HG03066 (cell line): ENCODE measurements around the gene ADAMTS7.
"Not testable (repeated sequence)": the region's sequence is repeated elsewhere in the genome, so short reads cannot be mapped to it uniquely, and the experiment has no call there.

Experiments
- ATAC-seq: cut with Tn5 transposase; IDR thresholded peaks from one replicate; pipeline ENCODE4 v1.9.1; 2021; ENCODE audit warnings: low read depth; ENCODE audit not compliant: unreplicated experiment

The ADAMTS7 gene

DNA sequence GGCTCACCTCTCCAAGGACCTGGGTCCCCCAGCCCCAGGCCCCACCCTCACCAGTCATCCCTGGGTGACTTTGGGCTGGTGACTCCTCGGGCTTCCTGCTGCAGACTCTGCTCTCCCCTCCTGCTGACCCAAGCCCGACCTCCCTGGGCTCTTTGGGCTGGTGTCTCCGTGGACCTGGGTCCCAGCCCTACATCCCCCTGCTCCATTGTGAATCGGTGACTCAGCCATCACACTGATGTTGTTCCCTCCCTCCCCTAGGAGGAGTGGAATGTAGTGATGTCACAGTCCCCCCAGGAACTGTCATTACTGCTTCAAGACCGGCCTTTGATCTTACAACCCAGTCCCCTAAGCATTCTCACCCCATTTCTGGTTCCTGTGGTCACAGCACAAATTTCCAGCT, 83.7 kb downstream of the ADAMTS7 start:
- ATAC-seq: no peak

DNA sequence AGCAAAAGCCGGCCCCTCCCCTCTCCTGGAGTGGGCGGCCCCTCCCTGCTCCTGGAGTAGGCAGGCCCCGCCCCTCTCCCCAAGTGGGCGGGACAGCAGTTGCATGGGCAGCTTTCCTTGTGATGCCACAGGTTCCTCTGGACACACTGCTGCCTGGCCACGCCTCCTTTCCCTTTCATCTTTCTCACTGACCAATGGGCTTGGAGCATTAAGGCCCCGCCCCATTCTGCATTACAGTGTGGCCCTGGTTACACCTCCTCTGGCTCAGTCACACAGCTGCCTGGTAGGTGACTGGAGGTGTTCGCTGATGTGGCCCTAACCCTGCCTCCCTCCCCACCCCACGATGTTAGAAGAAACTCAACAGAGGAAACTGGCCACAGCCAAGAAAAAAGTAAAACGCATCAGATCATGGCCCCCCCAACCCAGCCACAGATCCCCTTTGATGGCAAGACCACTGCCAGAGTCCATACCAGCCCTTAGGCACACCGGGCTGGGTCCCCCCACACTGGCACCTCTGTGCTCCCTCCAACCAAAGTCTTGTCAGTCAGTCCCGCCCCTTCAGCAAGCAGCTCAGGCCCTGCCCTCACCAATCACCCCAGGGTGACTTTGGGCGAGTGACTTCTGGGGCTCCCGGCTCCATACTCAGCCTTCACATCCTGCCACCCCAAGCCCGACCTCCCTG, 84.3 kb downstream of the ADAMTS7 start:
- ATAC-seq: no peak

DNA sequence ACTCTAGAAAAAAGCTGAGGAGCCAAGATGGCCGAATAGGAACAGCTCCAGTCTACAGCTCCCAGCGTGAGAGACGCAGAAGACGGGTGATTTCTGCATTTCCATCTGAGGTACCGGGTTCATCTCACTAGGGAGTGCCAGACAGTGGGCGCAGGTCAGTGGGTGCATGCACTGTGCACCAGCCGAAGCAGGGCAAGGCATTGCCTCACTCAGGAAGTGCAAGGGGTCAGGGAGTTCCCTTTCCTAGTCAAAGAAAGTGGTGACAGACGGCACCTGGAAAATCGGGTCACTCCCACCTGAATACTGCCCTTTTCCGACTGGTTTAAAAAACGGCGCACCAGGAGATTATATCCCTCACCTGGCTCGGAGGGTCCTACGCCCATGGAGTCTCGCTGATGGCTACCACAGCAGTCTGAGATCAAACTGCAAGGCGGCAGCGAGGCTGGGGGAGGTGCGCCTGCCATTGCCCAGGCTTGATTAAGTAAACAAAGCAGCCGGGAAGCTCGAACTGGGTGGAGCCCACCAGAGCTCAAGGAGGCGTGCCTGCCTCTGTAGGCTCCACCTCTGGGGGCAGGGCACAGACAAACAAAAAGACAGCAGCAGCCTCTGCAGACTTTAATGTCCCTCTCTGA, 91.3 kb downstream of the ADAMTS7 start:
- not testable (repeated sequence) for ATAC-seq

DNA sequence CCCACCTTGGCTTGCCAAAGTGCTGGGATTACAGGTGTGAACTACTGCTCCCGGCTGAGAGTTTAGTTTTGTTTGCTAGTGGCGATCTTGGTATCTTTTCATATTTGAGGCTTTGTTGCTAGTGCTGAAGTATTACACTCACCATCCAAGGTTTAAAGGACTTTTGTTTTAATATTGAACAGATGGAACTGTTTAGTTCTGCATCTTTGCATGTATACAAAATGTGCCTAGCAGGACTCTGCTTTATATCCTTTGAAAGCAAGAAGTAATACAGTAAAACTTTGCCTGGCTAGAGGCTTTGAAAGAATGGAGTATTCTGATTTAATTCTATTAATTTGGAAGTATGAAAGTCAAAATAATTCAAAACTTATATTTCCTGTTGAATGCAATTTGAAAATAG, 92.4 kb downstream of the ADAMTS7 start:
- ATAC-seq: no peak

DNA sequence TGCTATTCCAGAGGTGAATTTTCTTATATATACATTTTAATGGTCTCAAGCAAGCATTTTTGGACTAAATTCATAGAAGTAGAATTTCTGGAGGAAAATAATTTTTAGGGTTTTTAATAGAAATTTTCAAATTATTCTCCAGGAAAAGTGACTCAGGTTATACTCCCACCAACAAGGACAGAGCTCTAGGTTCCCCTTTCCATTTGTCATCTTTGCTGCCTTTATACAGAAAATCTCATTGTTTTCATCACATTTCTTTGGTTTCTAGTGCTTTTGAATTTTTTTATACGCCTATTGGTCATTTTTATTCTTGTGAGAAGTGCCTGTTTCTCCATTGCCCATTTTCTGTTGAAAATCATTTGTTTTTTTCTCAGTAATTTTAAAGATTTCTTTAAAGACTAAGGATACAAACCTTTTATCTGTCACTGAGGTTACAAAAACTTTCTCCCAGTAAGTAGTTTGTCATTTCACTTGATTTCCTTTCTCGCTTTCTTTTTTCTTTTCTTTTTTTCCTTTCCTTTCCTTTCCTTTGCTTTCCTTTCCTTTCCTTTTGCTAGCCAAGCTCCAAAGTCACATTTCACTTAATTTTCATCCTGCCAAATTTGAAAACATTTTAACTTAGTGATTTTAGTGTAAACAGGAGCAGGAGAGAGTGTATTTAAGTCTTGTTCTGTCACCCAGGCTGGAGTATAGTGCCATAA, 93.2 kb downstream of the ADAMTS7 start:
- ATAC-seq: no peak

DNA sequence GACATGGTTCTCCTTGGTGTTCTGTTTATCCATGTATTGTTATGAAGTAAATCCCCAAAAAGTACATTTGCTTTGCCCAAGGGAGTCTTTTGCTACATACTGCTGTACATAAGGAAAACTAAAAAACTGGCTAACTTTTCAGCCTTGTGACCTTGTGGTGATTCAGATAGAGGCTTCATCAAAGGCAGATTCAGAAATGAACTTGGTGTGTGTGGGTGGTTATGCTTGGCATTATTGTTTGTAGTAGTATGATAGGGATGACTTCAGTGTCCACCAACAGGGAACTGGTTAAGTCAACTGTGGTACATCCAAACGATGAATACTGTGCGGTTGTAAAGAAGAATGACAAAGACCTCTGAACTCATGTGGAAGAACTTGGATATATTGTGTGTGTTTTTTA, 94.6 kb downstream of the ADAMTS7 start:
- ATAC-seq: no peak

DNA sequence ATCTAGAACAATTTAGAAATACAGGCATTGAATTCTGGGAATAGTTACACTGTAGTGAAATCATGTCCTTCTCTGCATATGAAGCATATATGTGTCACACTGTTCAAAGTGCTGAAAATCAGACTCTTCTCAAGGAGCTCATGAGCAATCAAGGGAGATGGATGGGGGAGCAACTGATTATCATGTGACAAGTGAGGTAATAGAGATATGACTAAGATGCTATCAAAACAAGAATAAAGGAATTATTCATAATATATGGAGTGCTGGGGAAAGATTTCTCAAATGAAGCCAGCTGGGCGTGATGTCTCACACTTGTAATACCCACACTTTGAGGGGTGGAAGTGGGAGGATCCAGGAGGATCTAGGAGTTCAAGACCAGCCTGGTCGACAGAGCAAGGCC, 95.3 kb downstream of the ADAMTS7 start:
- ATAC-seq: no peak

DNA sequence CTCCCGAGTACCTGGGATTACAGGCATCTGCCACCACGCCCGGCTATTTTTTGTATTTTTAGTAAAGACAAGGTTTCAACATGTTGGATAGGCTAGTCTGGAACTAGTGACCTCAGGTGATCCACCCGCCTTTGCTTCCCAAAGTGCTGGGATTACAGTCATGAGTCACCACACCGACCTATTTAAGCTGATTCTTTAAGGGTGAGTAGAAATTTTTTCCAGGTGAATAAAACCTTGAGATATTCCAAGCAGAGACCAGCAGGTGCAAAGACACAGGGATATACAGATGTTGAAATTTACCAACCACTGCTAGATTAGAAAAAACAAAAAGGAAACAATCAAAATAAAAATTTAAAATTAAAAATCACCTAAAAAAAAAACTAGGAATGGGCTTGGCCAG, 95.8 kb downstream of the ADAMTS7 start:
- ATAC-seq: no peak

DNA sequence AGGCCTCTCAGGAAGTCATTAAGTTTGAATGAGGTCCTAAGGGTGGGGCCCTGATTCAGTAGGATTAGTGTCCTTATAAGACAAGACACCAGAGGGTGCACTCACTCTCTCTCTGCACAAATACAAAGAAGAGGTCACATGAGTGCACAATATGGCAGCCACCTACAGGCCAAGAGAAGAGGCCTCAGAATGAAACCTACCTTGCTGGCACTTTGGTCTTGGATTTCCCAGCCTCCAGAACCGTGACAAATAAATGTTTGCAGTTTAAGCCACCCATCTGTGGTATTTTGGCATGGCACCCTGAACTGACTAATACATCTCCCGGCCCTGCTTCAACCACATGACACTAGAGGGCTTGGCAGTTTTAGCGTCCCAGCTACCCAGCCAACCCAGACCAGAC, 96.4 kb downstream of the ADAMTS7 start:
- no peak for ATAC-seq

DNA sequence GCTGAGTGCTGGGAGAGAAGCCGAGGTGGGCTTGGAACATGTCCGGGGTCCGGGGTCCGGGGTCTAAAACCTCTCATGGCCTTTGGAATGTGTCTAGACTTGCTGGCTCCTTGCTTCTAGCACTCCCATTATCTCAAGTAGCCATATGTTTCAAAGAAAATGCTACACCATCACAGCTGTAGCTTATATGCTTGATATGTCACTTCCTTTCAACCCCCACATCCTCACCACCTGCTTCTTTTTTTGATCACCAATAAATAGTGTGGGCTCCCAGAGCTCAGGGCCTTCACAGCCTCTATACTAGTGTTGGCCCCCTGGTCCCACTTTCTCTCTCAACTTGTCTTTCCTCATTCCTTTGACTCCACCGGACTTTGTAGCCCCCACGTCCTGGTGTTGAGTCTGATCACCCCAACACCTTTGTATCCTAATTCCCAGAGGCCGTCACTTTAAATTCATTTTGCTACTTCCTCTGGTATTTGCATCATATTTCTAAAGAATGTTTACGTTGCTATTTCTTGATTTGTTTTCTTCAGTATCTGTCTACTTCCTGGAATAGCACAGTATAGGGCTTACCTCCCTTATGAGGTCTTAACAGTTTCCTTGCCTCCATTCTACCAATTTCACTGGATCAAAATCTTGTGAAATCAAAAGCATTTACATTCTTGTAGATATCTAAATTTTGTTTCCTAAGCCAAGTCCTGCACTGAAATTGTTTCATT, 98.3 kb downstream of the ADAMTS7 start:
- no peak for ATAC-seq

DNA sequence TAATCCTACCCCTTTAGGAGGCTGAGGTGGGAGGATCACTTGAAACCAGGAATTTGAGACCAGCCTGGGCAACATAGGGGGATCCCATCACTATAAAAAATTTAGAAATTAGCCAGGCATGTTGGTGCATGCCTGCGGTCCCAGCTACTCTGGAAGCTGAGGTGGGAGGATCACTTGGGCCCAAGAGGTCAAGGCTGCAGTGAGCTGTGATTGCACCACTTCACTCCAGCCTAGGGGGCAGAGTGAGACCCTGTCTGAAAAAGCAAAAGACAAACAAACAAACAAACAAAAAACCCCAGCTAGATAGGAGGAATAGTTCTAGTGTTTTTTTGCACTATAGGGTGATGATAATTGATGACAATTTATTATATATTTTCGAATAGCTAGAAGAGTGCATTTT, 99.6 kb downstream of the ADAMTS7 start:
- ATAC-seq: no peak

DNA sequence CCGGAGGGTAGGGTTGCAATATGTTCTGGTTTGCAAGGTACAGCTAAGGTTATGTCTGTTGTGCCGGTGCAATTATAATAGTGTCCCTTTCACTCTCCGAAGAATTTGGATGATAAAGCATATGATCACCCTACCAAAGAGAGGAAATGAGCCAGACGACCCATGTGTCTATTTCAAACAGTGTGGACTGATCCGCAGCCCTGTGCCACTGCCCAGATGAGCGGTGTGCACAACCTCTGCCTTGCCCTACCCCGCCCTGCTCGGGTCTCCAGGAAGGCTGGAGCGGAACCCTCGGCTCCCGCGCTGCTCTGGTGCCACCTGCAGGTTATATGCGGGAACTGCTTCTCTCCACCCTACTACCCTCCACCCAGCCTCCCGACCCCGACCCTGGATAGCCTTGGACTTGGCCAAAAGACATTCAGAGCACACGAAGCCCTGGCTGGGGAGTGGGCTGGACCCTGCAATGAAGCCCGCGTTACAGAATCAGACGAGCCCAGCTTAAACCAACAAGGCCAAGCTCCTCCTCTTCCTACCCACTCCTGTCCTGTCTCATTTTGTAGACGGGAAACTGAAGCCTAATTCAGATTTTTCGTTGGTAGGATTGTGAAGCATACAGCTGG, 101.9 kb downstream of the ADAMTS7 start:
- no peak for ATAC-seq
